GM21447 (cell line): ENCODE data around the gene GPRIN3.

Experiments
- ATAC-seq: cut with Tn5 transposase; IDR thresholded peaks from one replicate; pipeline ENCODE4 v1.9.1; 2021; ENCODE audit not compliant: unreplicated experiment

The GPRIN3 gene

GRCh38 chr4:89307446-89308160, at the start of gene GPRIN3:
TSS of gene GPRIN3 (minus strand) at chr4:89307800. CDS start at chr4:89250110, 57,690 bp downstream.
- ATAC-seq: peak; percentile 80

GRCh38 chr4:89357340-89357739, 49.7 kb upstream of the GPRIN3 start:
- ATAC-seq: no peak

- no peak for ATAC-seq
Measured at GRCh38 chr4:89356086-89356485, 48.5 kb upstream of the GPRIN3 start.

- no peak for ATAC-seq
Measured at GRCh38 chr4:89353514-89353913, 45.9 kb upstream of the GPRIN3 start.

- ATAC-seq: no peak
Measured at GRCh38 chr4:89352541-89352940, 44.9 kb upstream of the GPRIN3 start.

- ATAC-seq: no peak
Measured at GRCh38 chr4:89351201-89351600, 43.6 kb upstream of the GPRIN3 start.

GRCh38 chr4:89347363-89348025, 39.9 kb upstream of the GPRIN3 start:
- no peak for ATAC-seq

- no peak for ATAC-seq
Measured at GRCh38 chr4:89344571-89344970, 37.0 kb upstream of the GPRIN3 start.

GRCh38 chr4:89338206-89338605, 30.6 kb upstream of the GPRIN3 start:
- ATAC-seq: no peak

GRCh38 chr4:89337681-89338080, 30.1 kb upstream of the GPRIN3 start:
- ATAC-seq: no peak

- no peak for ATAC-seq
Measured at GRCh38 chr4:89336818-89337420, 29.3 kb upstream of the GPRIN3 start.

- ATAC-seq: no peak
Measured at GRCh38 chr4:89334830-89335229, 27.2 kb upstream of the GPRIN3 start.

- no peak for ATAC-seq
Measured at GRCh38 chr4:89334311-89334710, 26.7 kb upstream of the GPRIN3 start.

- ATAC-seq: no peak
Measured at GRCh38 chr4:89331686-89332544, 24.3 kb upstream of the GPRIN3 start.

GRCh38 chr4:89331197-89331596, 23.6 kb upstream of the GPRIN3 start:
- ATAC-seq: no peak

GRCh38 chr4:89329280-89329679, 21.7 kb upstream of the GPRIN3 start:
- no peak for ATAC-seq

GRCh38 chr4:89324671-89325070, 17.1 kb upstream of the GPRIN3 start:
- peak; percentile 92 for ATAC-seq

- ATAC-seq: no peak
Measured at GRCh38 chr4:89322671-89323070, 15.1 kb upstream of the GPRIN3 start.

- no peak for ATAC-seq
Measured at GRCh38 chr4:89319756-89320155, 12.2 kb upstream of the GPRIN3 start.

- ATAC-seq: peak; percentile 64
Measured at GRCh38 chr4:89316931-89317366, 9.3 kb upstream of the GPRIN3 start.

- ATAC-seq: no peak
Measured at GRCh38 chr4:89316211-89316610, 8.6 kb upstream of the GPRIN3 start.
